ENCODE measurements around the gene NISCH. TPM values are rescaled to one million over a fixed set of nuclear protein-coding genes. Genes with fewer than 3 reads are reported as not detected.

The NISCH gene
- total and polyA plus RNA-seq, 2 of the 8 experiments (the other 6 are each of a cell fraction or from before 2014, with no cell fraction given): 71.2 to 71.9 TPM

- Histone ChIP-seq H3K9ac (replicated peaks in 1 of 4; ENCODE audit: extremely low read depth in 1 of 4, low read depth in 3 of 4, low read length in 3 of 4) (no peak overlapping the region), H2AFZ (ENCODE audit: low read length) (no peak overlapping the region), H2BK20ac (ENCODE audit: low read length) (no peak overlapping the region), H4K91ac (replicated peaks; ENCODE audit: insufficient read length, low read length) (no peak overlapping the region), H2BK5ac (ENCODE audit: low read depth, low read length) (no peak overlapping the region), H2BK15ac (ENCODE audit: low read length) (no peak overlapping the region), H3K27me3 (replicated peaks in 1 of 4; ENCODE audit: control insufficient read depth in 3 of 4, extremely low read depth in 1 of 4, insufficient read depth in 3 of 4, low read length in 3 of 4) (0 out of 7 replicates have a peak, but pooled peaks cover 0 to 2% (median 0%) of the 10 kb centered on the region in 4 experiments), H3K4me3 (ENCODE audit: extremely low read depth in 1 of 4, insufficient read depth in 2 of 4, low read depth in 3 of 4, low read length in 4 of 4) (no peak overlapping the region), H3K56ac (replicated peaks; ENCODE audit: insufficient read length, low read depth, low read length) (no peak overlapping the region), H3K9me3 (ENCODE audit: insufficient read depth in 2 of 2, low read depth in 1 of 2, low read length in 1 of 2) (no peaks in the 10 kb centered on the region), H3K4ac (replicated peaks; ENCODE audit: insufficient read length, low read depth, low read length) (no peak overlapping the region), H3K14ac (ENCODE audit: insufficient read length) (no peak overlapping the region), H4K20me1 (replicated peaks in 1 of 2; ENCODE audit: control insufficient read depth in 1 of 2, insufficient read depth in 2 of 2, low read length in 2 of 2) (no peaks in the 10 kb centered on the region), H3K18ac (ENCODE audit: extremely low read depth, low read length) (no peak overlapping the region), H2BK12ac (ENCODE audit: low read depth, low read length) (no peak overlapping the region), H3K4me1 (replicated peaks in 1 of 4; ENCODE audit: control insufficient read depth in 3 of 4, insufficient read depth in 4 of 4, low read length in 3 of 4) (peaks cover 0 to 10% (median 4%) of the 10 kb centered on the region in 4 experiments; a peak in 4 of 7 replicates), H3K23ac (ENCODE audit: insufficient read length) (no peak overlapping the region), H2AK5ac (ENCODE audit: low read depth, low read length) (no peak overlapping the region), H3K27ac (ENCODE audit: low read depth, low read length) (no peak overlapping the region), H3K79me2 (ENCODE audit: control insufficient read depth in 1 of 2, insufficient read depth in 2 of 2, low read length in 2 of 2) (no peaks in the 10 kb centered on the region), H3K23me2 (ENCODE audit: low read depth, low read length) (peaks cover 4% of the 10 kb centered on the region; the same call in 1 of the 2 replicates), H3K79me1 (ENCODE audit: low read depth, low read length) (peaks cover 3% of the 10 kb centered on the region; the same call in 1 of the 2 replicates), H2BK120ac (replicated peaks; ENCODE audit: low read depth, low read length) (no peak overlapping the region), H3K4me2 (ENCODE audit: insufficient read depth in 1 of 2, low read depth in 2 of 2, low read length in 2 of 2) (no peak overlapping the region), H4K8ac (ENCODE audit: extremely low read depth, insufficient read depth, low read length) (no peak overlapping the region; the same call in 1 of the 2 replicates), H4K5ac (ENCODE audit: insufficient read length, low read depth, low read length) (no peak overlapping the region), H3K36me3 (ENCODE audit: control insufficient read depth in 2 of 4, insufficient read depth in 4 of 4, low read length in 3 of 4) (no peaks in the 10 kb centered on the region)
- 94% methylated on average over 12 of the region's 16 CpGs; no CpG with 5 or more reads in 1 of the 2 experiments for WGBS, 2 experiments (ENCODE audit: extremely low coverage in 1 of 2, insufficient coverage in 1 of 2, insufficient read length in 1 of 2, insufficient replicate concordance in 2 of 2, low coverage in 1 of 2, low lambda C conversion rate in 2 of 2, missing lambda C conversion rate in 1 of 2)
- CTCF ChIA-PET (ENCODE audit: partially characterized antibody): interaction anchor here (0.6 to 12.8 kb wide), 3 partner anchors 9 to 56 kb away, joined by 3 to 109 read pairs (median 13); partner anchors contain the start of gene TNNC1
- DNase-seq (ENCODE audit: low read depth in 1 of 2, low spot score in 2 of 2): no peak
- POLR2A ChIA-PET (ENCODE audit: partially characterized antibody): interaction anchor here (0.6 to 12.3 kb wide), 5 partner anchors 10 to 45 kb away, joined by 3 to 112 read pairs (median 4); partner anchors contain the start of gene TNNC1
- no peak for FAIRE-seq
- TF ChIP-seq KDM5A (IDR thresholded peaks at IDR 0.05; ENCODE audit: low read length): no peak
Observed at GRCh38 chr3:52442409-52443267, 12.8 kb upstream of the NISCH start.

Measured in H1 (cell line).